GM13977 (cell line): ENCODE measurements around the gene NAA20.
"Not testable (repeated sequence)": the region's sequence is repeated elsewhere in the genome, so short reads cannot be mapped to it uniquely, and the experiment has no call there.

Experiments used
- DNase-seq: peaks from one replicate; pipeline ENCODE4 v3.0.0; 2012; ENCODE audit warnings: low spot score
- in situ Hi-C: fragments of 300-500 bp; cut with MboI; formaldehyde crosslinking; loops from one replicate; pipeline ENCODE4 v1.12.0; 2022; ENCODE audit warnings: low sequenced_read_pairs, low pct_unique_long_range_greater_than_20kb, mixed read lengths, inconsistent platforms; ENCODE audit not compliant: unreplicated experiment
- TF ChIP-seq, protein P1 (sequence below): IDR thresholded peaks from 2 replicates; pipeline ENCODE4 v1.5.1; 2012; ENCODE audit warnings: mild to moderate bottlenecking, control low read depth; ENCODE audit not compliant: insufficient read depth; ENCODE audit errors: extremely low read depth, missing control alignments

Gene NAA20

DNA sequence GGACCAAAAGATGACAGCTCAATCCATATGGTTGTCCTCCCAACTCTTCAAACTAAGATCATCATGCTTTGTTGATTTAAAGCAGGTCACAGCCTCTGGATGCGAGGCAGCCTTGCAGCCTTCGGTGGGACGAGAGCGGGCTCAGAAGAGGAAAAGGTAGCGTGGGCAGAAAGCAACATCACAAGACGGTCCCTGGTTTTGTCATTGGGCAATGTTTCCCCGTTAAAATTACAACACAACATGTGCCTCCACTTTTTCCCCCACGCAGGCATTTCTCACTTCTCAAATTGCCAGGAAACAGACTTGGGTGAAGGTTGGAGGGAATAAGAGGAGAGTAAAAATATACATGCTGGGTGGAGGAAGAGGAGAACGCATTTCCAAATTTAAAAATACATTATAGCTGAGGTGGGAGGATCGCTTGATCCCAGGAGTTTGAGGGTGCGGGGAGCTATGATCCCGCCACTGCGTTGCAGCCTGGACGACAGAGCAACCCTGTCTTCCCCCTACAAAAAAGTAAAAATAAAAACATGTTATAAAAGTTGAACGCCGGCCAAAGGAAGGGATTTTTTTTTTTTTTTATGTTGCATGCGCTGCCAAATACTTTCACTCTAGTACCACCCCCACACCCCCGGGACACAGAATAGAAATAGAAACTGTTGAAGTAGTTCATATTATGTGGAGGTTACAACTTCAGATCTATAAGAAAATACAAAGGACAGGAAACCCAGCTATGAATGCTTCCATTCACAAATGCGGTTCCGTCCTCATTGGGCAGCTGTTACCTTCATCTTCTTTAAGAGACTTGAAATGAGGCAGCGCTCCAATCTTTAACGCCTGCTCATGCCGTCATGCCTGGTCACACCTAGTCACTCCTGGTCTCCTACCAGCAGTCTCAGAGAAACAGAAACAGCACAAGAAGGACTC is 13.9 kb upstream of the NAA20 start:
- DNase-seq: peak; percentile 52
- TF ChIP-seq, protein P1, sequence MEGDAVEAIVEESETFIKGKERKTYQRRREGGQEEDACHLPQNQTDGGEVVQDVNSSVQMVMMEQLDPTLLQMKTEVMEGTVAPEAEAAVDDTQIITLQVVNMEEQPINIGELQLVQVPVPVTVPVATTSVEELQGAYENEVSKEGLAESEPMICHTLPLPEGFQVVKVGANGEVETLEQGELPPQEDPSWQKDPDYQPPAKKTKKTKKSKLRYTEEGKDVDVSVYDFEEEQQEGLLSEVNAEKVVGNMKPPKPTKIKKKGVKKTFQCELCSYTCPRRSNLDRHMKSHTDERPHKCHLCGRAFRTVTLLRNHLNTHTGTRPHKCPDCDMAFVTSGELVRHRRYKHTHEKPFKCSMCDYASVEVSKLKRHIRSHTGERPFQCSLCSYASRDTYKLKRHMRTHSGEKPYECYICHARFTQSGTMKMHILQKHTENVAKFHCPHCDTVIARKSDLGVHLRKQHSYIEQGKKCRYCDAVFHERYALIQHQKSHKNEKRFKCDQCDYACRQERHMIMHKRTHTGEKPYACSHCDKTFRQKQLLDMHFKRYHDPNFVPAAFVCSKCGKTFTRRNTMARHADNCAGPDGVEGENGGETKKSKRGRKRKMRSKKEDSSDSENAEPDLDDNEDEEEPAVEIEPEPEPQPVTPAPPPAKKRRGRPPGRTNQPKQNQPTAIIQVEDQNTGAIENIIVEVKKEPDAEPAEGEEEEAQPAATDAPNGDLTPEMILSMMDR: no peak
- in situ Hi-C loops: no loop called here

- DNase-seq, in situ Hi-C loops: not testable (repeated sequence)
Observed at GRCh38 chr20:20003955-20004322, 13.2 kb upstream of the NAA20 start.

GRCh38 chr20:20005342-20005741 is 11.8 kb upstream of the NAA20 start:
- in situ Hi-C loops: no loop called here
- no peak for DNase-seq
- TF ChIP-seq, protein P1: no peak

- TF ChIP-seq, protein P1: no peak
- DNase-seq: no peak
- in situ Hi-C loops: no loop called here
Observed at GRCh38 chr20:20009784-20010253, 7.3 kb upstream of the NAA20 start.

DNA sequence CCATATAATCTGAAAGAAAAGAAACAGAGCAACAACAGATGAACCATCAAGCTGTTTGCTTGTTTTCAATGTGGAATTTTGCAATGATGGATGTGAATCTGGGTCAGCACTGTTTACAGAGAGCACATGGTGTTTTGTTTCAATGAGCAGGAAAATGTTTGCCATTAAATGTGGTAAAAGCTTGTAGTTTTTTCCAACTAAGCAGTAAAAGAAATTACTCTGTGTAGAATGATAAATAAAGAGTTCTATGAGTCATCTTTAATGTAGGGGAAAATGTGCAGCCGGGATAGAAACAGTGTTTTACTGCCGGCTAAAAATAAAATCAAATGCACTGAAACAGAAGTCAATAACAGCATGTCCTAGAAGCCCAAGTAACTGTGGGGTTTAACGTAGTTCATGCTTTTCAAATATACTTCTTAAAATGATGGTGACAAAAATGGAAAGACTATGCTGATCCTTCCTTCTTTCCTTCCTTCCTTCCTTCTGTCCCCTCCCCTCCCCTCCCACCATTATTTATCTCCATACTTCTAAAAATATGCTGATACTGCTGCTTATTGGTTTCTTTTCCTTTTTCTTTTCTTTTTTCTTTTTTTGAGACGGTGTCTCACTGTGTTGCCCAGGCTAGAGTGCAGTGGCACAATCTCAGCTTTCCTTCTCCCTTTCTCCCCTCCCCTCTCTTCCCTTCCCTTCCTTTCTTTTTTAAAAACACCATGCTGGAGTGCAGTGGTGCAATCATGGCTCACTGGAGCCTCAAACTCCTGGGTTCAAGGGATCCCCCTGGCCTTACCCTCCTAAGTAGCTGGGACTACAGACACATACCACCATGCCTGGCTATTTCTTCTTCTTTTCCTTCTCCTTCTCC is 6.3 kb upstream of the NAA20 start:
- in situ Hi-C loops: no loop called here
- DNase-seq: no peak
- TF ChIP-seq, protein P1: no peak

- TF ChIP-seq, protein P1: no peak
- DNase-seq: no peak
Observed at GRCh38 chr20:20012541-20012940, 4.6 kb upstream of the NAA20 start.

GRCh38 chr20:20014659-20015058 is 2.5 kb upstream of the NAA20 start:
- no peak for DNase-seq
- in situ Hi-C loops: no loop called here
- TF ChIP-seq, protein P1: no peak

More at GRCh38 chr20:20012541-20012940, 4.6 kb upstream of the NAA20 start:
- in situ Hi-C loops: no loop called here
